SKM-1 (cell line): ENCODE data around the gene NEURL1B.
"Not testable (repeated sequence)": the region's sequence is repeated elsewhere in the genome, so short reads cannot be mapped to it uniquely, and the experiment has no call there.

Experiments
- DNase-seq: peaks from one replicate; lab custom pipeline; 2025; ENCODE audit not compliant: unreplicated experiment; lab: John Stamatoyannopoulos, UW

NEURL1B gene

GRCh38 chr5:172640822-172641358 lies at the start of gene NEURL1B:
Gene NEURL1B, plus strand, starts transcription at chr5:172641263. Its CDS starts 144 bp downstream, at chr5:172641407.
- peak; percentile 25 for DNase-seq

GRCh38 chr5:172591636-172592035 lies 49.4 kb upstream of the NEURL1B start:
- DNase-seq: no peak

- DNase-seq: no peak
Observed at GRCh38 chr5:172592881-172593280, 48.2 kb upstream of the NEURL1B start.

- no peak for DNase-seq
Observed at GRCh38 chr5:172593306-172593705, 47.8 kb upstream of the NEURL1B start.

- DNase-seq: no peak
Observed at GRCh38 chr5:172593721-172594235, 47.3 kb upstream of the NEURL1B start.

- no peak for DNase-seq
Observed at GRCh38 chr5:172594431-172594830, 46.6 kb upstream of the NEURL1B start.

- no peak for DNase-seq
Observed at GRCh38 chr5:172594867-172595466, 46.1 kb upstream of the NEURL1B start.

- DNase-seq: no peak
Observed at GRCh38 chr5:172595596-172596455, 45.2 kb upstream of the NEURL1B start.

- DNase-seq: no peak
Observed at GRCh38 chr5:172596638-172597231, 44.3 kb upstream of the NEURL1B start.

GRCh38 chr5:172597755-172598155 lies 43.3 kb upstream of the NEURL1B start:
- DNase-seq: no peak

GRCh38 chr5:172598251-172599203 lies 42.5 kb upstream of the NEURL1B start:
- DNase-seq: no peak

- no peak for DNase-seq
Observed at GRCh38 chr5:172599204-172599567, 41.9 kb upstream of the NEURL1B start.

GRCh38 chr5:172600571-172600970 lies 40.5 kb upstream of the NEURL1B start:
- DNase-seq: no peak

- DNase-seq: not testable (repeated sequence)
Observed at GRCh38 chr5:172601576-172601975, 39.5 kb upstream of the NEURL1B start.

GRCh38 chr5:172602783-172603231 lies 38.3 kb upstream of the NEURL1B start:
- no peak for DNase-seq

- no peak for DNase-seq
Observed at GRCh38 chr5:172603251-172603806, 37.7 kb upstream of the NEURL1B start.

GRCh38 chr5:172605466-172605865 lies 35.6 kb upstream of the NEURL1B start:
- no peak for DNase-seq

GRCh38 chr5:172606156-172606785 lies 34.8 kb upstream of the NEURL1B start:
- no peak for DNase-seq

GRCh38 chr5:172607213-172607793 lies 33.8 kb upstream of the NEURL1B start:
- DNase-seq: no peak
